COR-L47 (cell line): ENCODE data around the gene ZNF526.

Experiments
- DNase-seq: peaks from one replicate; lab custom pipeline; 2025; lab: John Stamatoyannopoulos, UW

Gene ZNF526

GRCh38 chr19:42196011-42197001 is 23.8 kb upstream of the ZNF526 start:
- DNase-seq = no peak

GRCh38 chr19:42197375-42197817 is 22.7 kb upstream of the ZNF526 start:
- no peak for DNase-seq

- DNase-seq = no peak
Measured at GRCh38 chr19:42198676-42199439, 21.3 kb upstream of the ZNF526 start.

- no peak for DNase-seq
Measured at GRCh38 chr19:42199440-42200115, 20.5 kb upstream of the ZNF526 start.

- DNase-seq = no peak
Measured at GRCh38 chr19:42200116-42200715, 19.9 kb upstream of the ZNF526 start.

GRCh38 chr19:42201489-42202289 is 18.4 kb upstream of the ZNF526 start:
- DNase-seq = no peak

- no peak for DNase-seq
Measured at GRCh38 chr19:42202290-42202880, 17.7 kb upstream of the ZNF526 start.

GRCh38 chr19:42203700-42204099 is 16.4 kb upstream of the ZNF526 start:
- no peak for DNase-seq

GRCh38 chr19:42204664-42205063 is 15.4 kb upstream of the ZNF526 start:
- no peak for DNase-seq

- no peak for DNase-seq
Measured at GRCh38 chr19:42206871-42207755, 13.0 kb upstream of the ZNF526 start.

GRCh38 chr19:42207767-42208271 is 12.3 kb upstream of the ZNF526 start:
- DNase-seq = no peak

GRCh38 chr19:42208612-42209011 is 11.5 kb upstream of the ZNF526 start:
- no peak for DNase-seq

- no peak for DNase-seq
Measured at GRCh38 chr19:42212886-42213285, 7.2 kb upstream of the ZNF526 start.

GRCh38 chr19:42214810-42215485 is 5.2 kb upstream of the ZNF526 start:
- DNase-seq = no peak

GRCh38 chr19:42216653-42217519 is 3.2 kb upstream of the ZNF526 start:
- peak; percentile 31 for DNase-seq

GRCh38 chr19:42217520-42218437 is 2.3 kb upstream of the ZNF526 start, which contains the start of gene DEDD2:
Gene DEDD2 (minus strand): TSS chr19:42217677. CDS start chr19:42217007, 670 bp downstream.
- DNase-seq = peak; percentile 96

- no peak for DNase-seq
Measured at GRCh38 chr19:42220751-42221097, 612 bp downstream of the ZNF526 start.
